SK-N-MC (cell line): Measurements from ENCODE around the gene SLC19A2.
"Not testable (repeated sequence)": the region's sequence is repeated elsewhere in the genome, so short reads cannot be mapped to it uniquely, and the experiment has no call there.

Source experiments
- DNase-seq: peaks from one replicate; pipeline ENCODE4 v3.0.0-alpha.2; 2011; ENCODE audit warnings: low read depth, low spot score
- H3K27ac ChIP-seq: fragments of 200-600 bp; sonication (generic); 2 replicates; pipeline ENCODE4 v1.5.1; 2016; ENCODE audit warnings: mixed run types
- H3K36me3 ChIP-seq: fragments of 200-600 bp; sonication (generic); 2 replicates; pipeline ENCODE4 v1.6.1; 2017; ENCODE audit warnings: antibody characterized with exemption, low read length, mixed read lengths; ENCODE audit not compliant: insufficient read depth
- H3K4me3 ChIP-seq: fragments of 200-600 bp; sonication (generic); 2 replicates; pipeline ENCODE4 v1.5.1; 2016
- H3K9ac ChIP-seq: fragments of 200-600 bp; sonication (generic); 2 replicates; pipeline ENCODE4 v1.8.0; 2017; ENCODE audit warnings: mixed run types, mixed read lengths; ENCODE audit not compliant: insufficient read length
- H3K9me3 ChIP-seq: fragments of 200-600 bp; sonication (generic); 2 replicates; pipeline ENCODE4 v1.6.1; 2017; ENCODE audit warnings: low read depth, mild to moderate bottlenecking, antibody characterized with exemption, low read length, moderate library complexity, mixed read lengths
- EZH2 ChIP-seq: fragments of 200-600 bp; sonication (generic); IDR thresholded peaks from one replicate; pipeline ENCODE4 v1.6.1; 2017; ENCODE audit warnings: antibody characterized with exemption
- FOXP2 ChIP-seq: optimal IDR thresholded peaks from 2 replicates; pipeline ENCODE3; 2011; ENCODE audit warnings: mild to moderate bottlenecking, moderate library complexity; ENCODE audit not compliant: insufficient read depth; ENCODE audit errors: extremely low read length, control extremely low read depth
- POLR2AphosphoS5 ChIP-seq: IDR thresholded peaks from 2 replicates; pipeline ENCODE4 v1.6.1; 2012; ENCODE audit warnings: mild to moderate bottlenecking, low read depth, low read length, borderline replicate concordance

SLC19A2 gene

GRCh38 chr1:169485431-169486280, at the start of gene SLC19A2:
TSS of gene SLC19A2 (minus strand) at chr1:169485944. CDS start at chr1:169485766, 178 bp downstream.
- peak within 1 kb of the TSS; percentile 82 for H3K9ac ChIP-seq
- TF ChIP-seq FOXP2 (no peak), POLR2AphosphoS5 (peak; percentile 95)
- DNase-seq: peak; percentile 81
- no peaks in the 10 kb centered on the region for H3K36me3 ChIP-seq
- H3K4me3 ChIP-seq: peak within 1 kb of the TSS; percentile 95
- no peak within 1 kb of the TSS for H3K27ac ChIP-seq
- H3K9me3 ChIP-seq: no peaks in the 10 kb centered on the region

- H3K9me3 ChIP-seq: no peaks in the 10 kb centered on the region
- no peak overlapping the region for H3K9ac ChIP-seq
- TF ChIP-seq POLR2AphosphoS5: no peak
- TF ChIP-seq EZH2: no peak
- TF ChIP-seq FOXP2: no peak
- H3K4me3 ChIP-seq: no peak overlapping the region
- H3K27ac ChIP-seq: no peak overlapping the region
- no peaks in the 10 kb centered on the region for H3K36me3 ChIP-seq
- no peak for DNase-seq
These were observed 48.9 kb upstream of the SLC19A2 start for GRCh38 chr1:169534653-169535052.

GRCh38 chr1:169533528-169534190, 47.9 kb upstream of the SLC19A2 start:
- H3K9ac ChIP-seq, H3K27ac ChIP-seq, DNase-seq, H3K9me3 ChIP-seq, H3K36me3 ChIP-seq, H3K4me3 ChIP-seq: not testable (repeated sequence)

GRCh38 chr1:169530448-169530847, 44.7 kb upstream of the SLC19A2 start:
- no peak overlapping the region for H3K27ac ChIP-seq
- no peak for TF ChIP-seq EZH2
- no peak for TF ChIP-seq POLR2AphosphoS5
- no peak overlapping the region for H3K4me3 ChIP-seq
- no peak for DNase-seq
- H3K9me3 ChIP-seq: no peaks in the 10 kb centered on the region
- no peaks in the 10 kb centered on the region for H3K36me3 ChIP-seq
- H3K9ac ChIP-seq: no peak overlapping the region

GRCh38 chr1:169529068-169529642, 43.4 kb upstream of the SLC19A2 start:
- no peak for DNase-seq
- no peaks in the 10 kb centered on the region for H3K36me3 ChIP-seq
- no peak overlapping the region for H3K4me3 ChIP-seq
- H3K9me3 ChIP-seq: no peaks in the 10 kb centered on the region
- H3K27ac ChIP-seq: no peak overlapping the region
- TF ChIP-seq POLR2AphosphoS5 (no peak), FOXP2 (no peak), EZH2 (no peak)
- no peak overlapping the region for H3K9ac ChIP-seq

GRCh38 chr1:169528215-169529067, 42.7 kb upstream of the SLC19A2 start:
- DNase-seq: no peak
- no peak overlapping the region for H3K27ac ChIP-seq
- H3K9ac ChIP-seq: no peak overlapping the region
- H3K36me3 ChIP-seq: no peaks in the 10 kb centered on the region
- TF ChIP-seq POLR2AphosphoS5 (no peak), FOXP2 (no peak), EZH2 (no peak)
- H3K9me3 ChIP-seq: no peaks in the 10 kb centered on the region
- no peak overlapping the region for H3K4me3 ChIP-seq

GRCh38 chr1:169527451-169528214, 41.9 kb upstream of the SLC19A2 start:
- TF ChIP-seq POLR2AphosphoS5 (no peak), EZH2 (no peak), FOXP2 (no peak)
- Histone ChIP-seq H3K9me3 (no peaks in the 10 kb centered on the region), H3K9ac (no peak overlapping the region), H3K4me3 (no peak overlapping the region), H3K27ac (peak overlapping the region; percentile 75; the same call in 1 of the 2 replicates), H3K36me3 (no peaks in the 10 kb centered on the region)
- no peak for DNase-seq

- TF ChIP-seq POLR2AphosphoS5 (no peak), FOXP2 (no peak), EZH2 (no peak)
- H3K36me3 ChIP-seq: no peaks in the 10 kb centered on the region
- H3K9ac ChIP-seq: no peak overlapping the region
- H3K27ac ChIP-seq: peak overlapping the region; percentile 75; the same call in 1 of the 2 replicates
- H3K4me3 ChIP-seq: peak overlapping the region; percentile 52
- DNase-seq: peak; percentile 72
- no peaks in the 10 kb centered on the region for H3K9me3 ChIP-seq
These were observed 41.3 kb upstream of the SLC19A2 start for GRCh38 chr1:169527001-169527400.
